OCI-LY1 (cell line): ENCODE data around the gene CCDC85C.

Source experiments
- H2AFZ ChIP-seq: fragments of 200-600 bp; sonication (generic), shearing (Covaris generic); 2 replicates; pipeline ENCODE4 v1.6.0; 2014; ENCODE audit warnings: antibody characterized with exemption, mild to moderate bottlenecking, low read length
- H3F3A ChIP-seq: fragments of 200-600 bp; sonication (generic), shearing (Covaris generic); 2 replicates; pipeline ENCODE4 v1.6.0; 2014; ENCODE audit warnings: mild to moderate bottlenecking, antibody characterized with exemption, low read length, moderate library complexity; ENCODE audit not compliant: insufficient read depth
- H3K27ac ChIP-seq: fragments of 200-600 bp; sonication (generic); 2 replicates; pipeline ENCODE4 v1.5.1; 2014; ENCODE audit warnings: low read length, mixed run types, mild to moderate bottlenecking, low read depth; ENCODE audit not compliant: poor library complexity, severe bottlenecking
- H3K27me3 ChIP-seq: fragments of 200-600 bp; sonication (generic); 2 replicates; pipeline ENCODE4 v1.6.0; 2014; ENCODE audit warnings: antibody characterized with exemption, mild to moderate bottlenecking, low read length, moderate library complexity; ENCODE audit not compliant: insufficient read depth
- H3K36me3 ChIP-seq: fragments of 200-600 bp; sonication (generic); 2 replicates; pipeline ENCODE4 v1.6.1; 2014; ENCODE audit warnings: mild to moderate bottlenecking, antibody characterized with exemption, low read length, moderate library complexity, mixed read lengths; ENCODE audit not compliant: insufficient read depth
- H3K4me1 ChIP-seq: fragments of 200-600 bp; sonication (generic); 2 replicates; pipeline ENCODE4 v1.5.1; 2014; ENCODE audit warnings: mild to moderate bottlenecking, low read length, moderate library complexity; ENCODE audit not compliant: insufficient read depth, severe bottlenecking
- H3K4me2 ChIP-seq: fragments of 200-600 bp; sonication (generic), shearing (Covaris generic); 2 replicates; pipeline ENCODE4 v1.6.1; 2014; ENCODE audit warnings: low read length
- H3K4me3 ChIP-seq: fragments of 200-600 bp; sonication (generic); 2 replicates; pipeline ENCODE4 v1.5.1; 2014; ENCODE audit warnings: low read length, low read depth, mild to moderate bottlenecking, mixed read lengths; ENCODE audit not compliant: poor library complexity, severe bottlenecking
- H3K79me2 ChIP-seq: fragments of 200-600 bp; shearing (Covaris generic); 2 replicates; pipeline ENCODE4 v1.6.1; 2016; ENCODE audit warnings: mixed run types, low read length, mixed read lengths; ENCODE audit not compliant: insufficient read depth
- H3K9ac ChIP-seq: fragments of 200-600 bp; sonication (generic), shearing (Covaris generic); 2 replicates; pipeline ENCODE4 v1.6.1; 2014; ENCODE audit warnings: mild to moderate bottlenecking, low read length, mixed read lengths
- H3K9me2 ChIP-seq: fragments of 200-600 bp; sonication (generic), shearing (Covaris generic); 2 replicates; pipeline ENCODE4 v1.6.1; 2014; ENCODE audit warnings: low read depth, mild to moderate bottlenecking, low read length, mixed read lengths
- H3K9me3 ChIP-seq: fragments of 200-600 bp; shearing (Covaris generic); 2 replicates; pipeline ENCODE4 v1.6.1; 2014; ENCODE audit warnings: low read length, mixed read lengths
- H4K20me1 ChIP-seq: fragments of 200-600 bp; sonication (generic), shearing (Covaris generic); 2 replicates; pipeline ENCODE4 v1.6.0; 2016; ENCODE audit warnings: mild to moderate bottlenecking, low read length; ENCODE audit not compliant: insufficient read depth
- EZH2 ChIP-seq: fragments of 200-600 bp; sonication (generic), shearing (Covaris generic); IDR thresholded peaks from 2 replicates; pipeline ENCODE4 v1.8.0; 2017; ENCODE audit warnings: borderline replicate concordance, mixed run types, mild to moderate bottlenecking, antibody characterized with exemption, low read length, moderate library complexity, mixed read lengths
- TF ChIP-seq, protein P1 (sequence below): fragments of 200-600 bp; sonication (generic), shearing (Covaris generic); IDR thresholded peaks from 2 replicates; pipeline ENCODE4 v1.5.1; 2017; ENCODE audit warnings: mild to moderate bottlenecking, antibody characterized with exemption, low read length, moderate library complexity, mixed read lengths

Gene CCDC85C

DNA sequence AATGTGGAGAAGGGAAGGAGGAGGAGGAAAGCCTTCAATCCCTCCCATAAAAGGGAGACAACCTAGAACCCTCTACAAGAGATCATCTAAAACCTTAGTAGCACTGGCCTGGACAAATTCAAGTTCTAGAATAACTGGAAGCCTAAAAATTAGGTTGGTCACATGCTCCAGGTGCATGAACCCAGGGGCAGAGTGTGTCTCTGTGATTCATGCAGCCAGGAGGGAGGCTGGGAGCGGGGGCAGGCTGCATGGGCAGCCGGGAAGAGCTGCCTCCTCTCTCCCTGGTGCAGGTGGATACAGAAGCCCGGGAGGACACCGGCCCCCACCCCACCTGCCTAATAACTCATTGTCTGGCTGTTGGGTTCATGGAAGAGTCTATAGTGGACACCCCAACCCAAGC, 38.6 kb downstream of the CCDC85C start:
- H3K9me3 ChIP-seq = no peaks in the 10 kb centered on the region
- H3K79me2 ChIP-seq = no peaks in the 10 kb centered on the region
- no peak overlapping the region for H3K9ac ChIP-seq
- peaks cover 13% of the 10 kb centered on the region for H3K4me1 ChIP-seq
- no peak overlapping the region for H2AFZ ChIP-seq
- H3K4me3 ChIP-seq = no peak overlapping the region
- H3K27ac ChIP-seq = no peak overlapping the region
- H3F3A ChIP-seq = no peaks in the 10 kb centered on the region
- no peaks in the 10 kb centered on the region for H3K36me3 ChIP-seq
- TF ChIP-seq EZH2 = no peak
- TF ChIP-seq, protein P1, sequence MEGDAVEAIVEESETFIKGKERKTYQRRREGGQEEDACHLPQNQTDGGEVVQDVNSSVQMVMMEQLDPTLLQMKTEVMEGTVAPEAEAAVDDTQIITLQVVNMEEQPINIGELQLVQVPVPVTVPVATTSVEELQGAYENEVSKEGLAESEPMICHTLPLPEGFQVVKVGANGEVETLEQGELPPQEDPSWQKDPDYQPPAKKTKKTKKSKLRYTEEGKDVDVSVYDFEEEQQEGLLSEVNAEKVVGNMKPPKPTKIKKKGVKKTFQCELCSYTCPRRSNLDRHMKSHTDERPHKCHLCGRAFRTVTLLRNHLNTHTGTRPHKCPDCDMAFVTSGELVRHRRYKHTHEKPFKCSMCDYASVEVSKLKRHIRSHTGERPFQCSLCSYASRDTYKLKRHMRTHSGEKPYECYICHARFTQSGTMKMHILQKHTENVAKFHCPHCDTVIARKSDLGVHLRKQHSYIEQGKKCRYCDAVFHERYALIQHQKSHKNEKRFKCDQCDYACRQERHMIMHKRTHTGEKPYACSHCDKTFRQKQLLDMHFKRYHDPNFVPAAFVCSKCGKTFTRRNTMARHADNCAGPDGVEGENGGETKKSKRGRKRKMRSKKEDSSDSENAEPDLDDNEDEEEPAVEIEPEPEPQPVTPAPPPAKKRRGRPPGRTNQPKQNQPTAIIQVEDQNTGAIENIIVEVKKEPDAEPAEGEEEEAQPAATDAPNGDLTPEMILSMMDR = no peak
- no peaks in the 10 kb centered on the region for H4K20me1 ChIP-seq
- H3K27me3 ChIP-seq = peaks cover 2% of the 10 kb centered on the region; the same call in 1 of the 2 replicates
- H3K9me2 ChIP-seq = no peaks in the 10 kb centered on the region
- no peak overlapping the region for H3K4me2 ChIP-seq

GRCh38 chr14:99564926-99565259, 39.1 kb downstream of the CCDC85C start:
- Histone ChIP-seq H3K36me3 (no peaks in the 10 kb centered on the region), H3K27me3 (peaks cover 7% of the 10 kb centered on the region; the same call in 1 of the 2 replicates), H3K4me1 (peaks cover 13% of the 10 kb centered on the region), H3K4me3 (no peak overlapping the region), H3K79me2 (no peaks in the 10 kb centered on the region), H3K27ac (no peak overlapping the region), H4K20me1 (no peaks in the 10 kb centered on the region), H3K9me3 (no peaks in the 10 kb centered on the region), H3F3A (no peaks in the 10 kb centered on the region), H2AFZ (no peak overlapping the region), H3K4me2 (no peak overlapping the region), H3K9me2 (no peaks in the 10 kb centered on the region), H3K9ac (no peak overlapping the region)
- TF ChIP-seq EZH2 = no peak
- TF ChIP-seq, protein P1 = no peak

GRCh38 chr14:99564256-99564925, 39.6 kb downstream of the CCDC85C start:
- H3F3A ChIP-seq = no peaks in the 10 kb centered on the region
- no peak overlapping the region for H3K4me3 ChIP-seq
- no peaks in the 10 kb centered on the region for H3K9me3 ChIP-seq
- no peak overlapping the region for H3K4me2 ChIP-seq
- H3K27me3 ChIP-seq = peaks cover 7% of the 10 kb centered on the region; the same call in 1 of the 2 replicates
- no peaks in the 10 kb centered on the region for H3K79me2 ChIP-seq
- H4K20me1 ChIP-seq = no peaks in the 10 kb centered on the region
- H3K9ac ChIP-seq = no peak overlapping the region
- H3K9me2 ChIP-seq = no peaks in the 10 kb centered on the region
- no peaks in the 10 kb centered on the region for H3K36me3 ChIP-seq
- peaks cover 13% of the 10 kb centered on the region for H3K4me1 ChIP-seq
- no peak overlapping the region for H3K27ac ChIP-seq
- H2AFZ ChIP-seq = no peak overlapping the region
- no peak for TF ChIP-seq EZH2

DNA sequence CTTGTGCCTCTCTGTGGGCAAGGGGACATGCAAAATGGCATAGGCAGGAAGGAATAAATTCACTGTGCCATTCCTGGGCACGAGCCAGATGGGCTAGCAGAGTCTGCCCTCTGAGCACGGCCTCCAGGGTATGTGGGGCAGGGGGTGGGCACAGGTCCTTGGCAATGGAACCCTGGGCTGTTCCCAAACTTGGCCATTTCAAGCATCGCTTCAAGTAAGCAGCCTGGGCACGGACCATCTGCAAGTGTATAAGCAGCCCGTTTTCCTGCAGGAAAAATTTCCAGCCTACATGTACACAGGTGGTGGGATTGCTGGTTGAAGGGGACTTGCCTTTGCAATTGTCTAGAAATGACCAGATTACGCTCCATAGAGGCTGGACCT, 40.3 kb downstream of the CCDC85C start:
- Histone ChIP-seq H4K20me1 (no peaks in the 10 kb centered on the region), H3K79me2 (no peaks in the 10 kb centered on the region), H3K9me3 (no peaks in the 10 kb centered on the region), H3K27ac (no peak overlapping the region), H3F3A (no peaks in the 10 kb centered on the region), H3K9ac (no peak overlapping the region), H3K9me2 (no peaks in the 10 kb centered on the region), H3K27me3 (peaks cover 7% of the 10 kb centered on the region; the same call in 1 of the 2 replicates), H3K4me3 (no peak overlapping the region), H2AFZ (no peak overlapping the region), H3K4me2 (no peak overlapping the region), H3K36me3 (no peaks in the 10 kb centered on the region), H3K4me1 (peaks cover 10% of the 10 kb centered on the region)
- TF ChIP-seq, protein P1 = no peak
- no peak for TF ChIP-seq EZH2
